Measurements from ENCODE around the gene SEPTIN6. TPM values are rescaled to one million over a fixed set of nuclear protein-coding genes. Genes with fewer than 3 reads are reported as not detected.
"Not testable (repeated sequence)": the region's sequence is repeated elsewhere in the genome, so short reads cannot be mapped to it uniquely, and the experiment has no call there.

Gene SEPTIN6
- total RNA-seq, 1 donor from 2014 or later = 22.8 TPM

DNA sequence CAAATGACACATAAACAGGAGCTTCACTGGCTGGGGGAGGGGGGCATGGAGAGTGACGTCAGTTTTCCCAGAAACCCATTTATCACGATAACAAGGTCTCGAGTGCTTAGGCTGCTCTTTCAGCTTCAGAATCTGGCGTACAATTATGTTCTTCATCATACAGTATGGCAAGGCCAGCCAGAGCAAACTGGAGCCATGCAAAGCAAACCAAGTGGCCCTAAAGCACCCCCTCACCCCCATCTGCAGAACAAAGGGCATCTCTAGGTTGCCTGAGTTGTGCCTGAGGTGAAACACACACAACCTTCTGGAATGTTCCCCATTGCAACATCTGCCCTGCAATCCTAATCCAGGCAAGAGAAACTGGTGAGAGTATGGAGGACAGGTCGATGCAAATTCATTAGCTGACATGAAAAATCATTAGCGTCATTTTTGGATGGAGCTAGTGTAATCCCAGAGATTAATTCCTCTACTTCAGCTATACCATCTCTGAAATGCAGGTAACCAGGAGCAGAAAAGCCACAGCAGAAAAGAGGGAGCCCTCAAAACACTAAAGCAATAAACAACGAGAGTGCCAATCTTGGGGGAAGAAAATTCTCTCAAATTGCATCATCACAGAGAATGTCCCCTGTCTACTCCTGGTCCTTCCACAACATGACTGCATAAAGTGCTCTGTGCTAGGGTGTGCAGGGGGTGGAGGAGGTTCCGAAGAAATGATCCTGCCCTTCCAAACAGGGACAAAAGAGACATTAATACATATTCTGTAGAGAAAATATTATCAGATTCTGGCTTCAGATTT, 1.8 kb downstream of the SEPTIN6 start:
- no peak for DNase-seq

DNA sequence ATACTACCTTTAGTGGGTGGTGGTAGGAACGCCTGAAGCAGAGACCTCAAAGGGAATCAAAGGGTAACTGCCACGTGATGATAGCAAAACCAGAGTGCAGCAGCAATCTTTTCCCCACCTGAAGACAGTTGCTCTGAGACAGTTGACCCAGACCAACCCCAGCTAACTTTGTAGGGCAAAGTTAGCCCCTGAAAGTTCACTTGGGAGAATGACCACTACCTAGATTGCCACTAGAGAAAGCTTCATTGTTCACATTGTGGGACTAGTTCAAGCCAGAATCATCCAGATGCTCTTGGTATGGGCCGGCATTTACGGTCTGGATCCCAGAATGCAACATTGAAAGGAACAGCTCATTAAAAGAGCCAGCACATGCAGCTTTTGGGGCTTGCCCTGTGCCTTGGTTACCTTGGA, 4.1 kb downstream of the SEPTIN6 start:
- DNase-seq = no peak

DNA sequence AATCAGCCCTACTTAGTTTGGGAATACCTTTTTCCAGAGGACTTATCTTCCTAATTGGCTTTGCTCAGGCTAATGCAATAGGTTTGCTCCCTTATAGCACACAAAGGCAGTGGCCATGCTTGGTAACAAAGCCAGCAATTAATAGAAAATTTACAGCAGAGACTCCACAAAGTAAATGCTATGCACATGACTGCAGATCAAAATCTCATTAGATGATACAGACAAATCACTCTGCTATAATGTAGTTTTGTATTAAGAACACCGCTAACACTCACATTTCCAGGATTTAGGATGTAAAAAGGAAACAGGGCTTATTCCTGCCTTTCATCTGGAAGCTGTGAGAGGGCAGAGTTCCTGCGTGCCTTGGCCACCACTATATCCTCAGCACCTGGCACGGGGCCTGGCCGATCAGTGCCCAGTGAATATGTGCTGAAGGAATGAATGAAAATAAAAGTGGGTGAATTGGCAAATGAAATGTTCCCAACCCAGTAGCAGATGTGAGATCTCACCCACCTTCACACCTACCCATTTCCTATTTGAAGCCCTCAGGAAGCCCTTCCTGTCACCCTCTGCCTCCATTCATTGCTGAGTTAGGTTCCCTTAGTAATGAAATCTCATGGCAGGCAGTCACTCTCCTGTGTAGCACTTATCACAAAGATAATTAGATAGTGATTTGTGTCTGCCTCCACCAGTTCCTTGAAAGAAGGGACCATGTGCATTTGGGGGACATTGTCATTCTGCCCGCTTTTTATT, 5.1 kb downstream of the SEPTIN6 start:
- DNase-seq = no peak

DNA sequence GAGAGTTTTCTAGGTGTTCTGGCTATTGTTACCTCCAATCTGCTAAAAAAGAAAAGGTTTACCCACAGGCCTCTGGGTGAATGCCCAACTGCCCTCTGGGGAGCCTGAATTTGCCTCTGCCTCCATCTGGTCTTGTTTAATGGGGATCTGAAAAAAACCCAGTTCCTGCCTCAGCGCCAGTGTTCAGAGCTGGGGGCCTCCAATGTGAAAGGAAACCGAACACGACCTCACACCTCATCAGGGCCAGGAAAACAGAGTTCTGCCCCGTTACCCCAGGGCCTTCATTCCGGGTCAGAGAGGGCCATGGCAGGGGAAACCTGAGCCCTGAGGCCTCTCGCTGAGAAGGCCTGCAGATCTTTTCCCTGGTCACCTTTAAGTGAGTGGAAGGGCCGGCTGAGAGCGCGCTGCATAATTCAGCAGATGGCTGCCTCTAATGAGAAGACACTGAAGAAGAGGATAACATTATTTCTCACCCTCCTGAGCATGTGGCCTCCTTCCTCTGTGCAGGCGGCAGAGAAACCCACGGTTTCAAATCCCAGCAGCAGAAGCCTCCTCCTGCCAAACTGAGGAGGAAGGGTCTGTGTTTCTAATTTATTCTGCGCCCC, 6.8 kb downstream of the SEPTIN6 start:
- DNase-seq = peak; percentile 21

GRCh38 chrX:119685225-119686066, 7.5 kb downstream of the SEPTIN6 start:
- peak; percentile 63 for DNase-seq

DNA sequence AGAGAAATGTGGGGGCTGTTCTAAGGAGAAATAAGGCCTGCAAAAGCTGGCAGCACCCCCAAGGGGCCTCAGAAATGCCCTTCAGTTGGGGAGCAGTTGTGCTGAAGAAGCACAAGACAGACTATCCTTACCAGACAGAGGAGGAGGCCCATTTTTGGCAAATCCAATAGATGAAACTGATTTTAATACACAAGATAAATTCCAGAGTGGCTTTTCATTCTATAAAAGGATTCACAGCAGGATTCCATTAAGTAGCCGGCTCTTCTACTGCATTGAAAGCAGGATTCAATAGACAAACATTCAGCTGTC, 8.1 kb downstream of the SEPTIN6 start:
- DNase-seq = no peak

GRCh38 chrX:119684312-119684711, 8.7 kb downstream of the SEPTIN6 start:
- not testable (repeated sequence) for DNase-seq

- DNase-seq = no peak
Measured at GRCh38 chrX:119682019-119682989, 10.7 kb downstream of the SEPTIN6 start.

DNA sequence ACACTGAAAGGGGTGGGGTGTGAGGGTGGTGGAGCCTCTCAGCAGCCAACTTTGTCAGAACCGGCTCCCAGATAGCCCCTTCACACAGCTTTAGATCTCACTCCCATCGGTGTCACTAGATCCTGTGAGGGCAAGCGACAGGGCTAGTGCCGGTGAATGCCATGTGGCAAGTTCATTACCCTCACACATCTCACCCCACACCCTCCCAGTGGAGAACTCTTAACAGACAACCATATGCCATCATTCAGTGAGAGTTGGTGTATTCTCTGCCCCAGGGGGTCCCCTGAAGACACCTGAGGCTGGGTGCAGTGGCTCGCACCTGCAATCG, 15.3 kb downstream of the SEPTIN6 start:
- DNase-seq = no peak

DNA sequence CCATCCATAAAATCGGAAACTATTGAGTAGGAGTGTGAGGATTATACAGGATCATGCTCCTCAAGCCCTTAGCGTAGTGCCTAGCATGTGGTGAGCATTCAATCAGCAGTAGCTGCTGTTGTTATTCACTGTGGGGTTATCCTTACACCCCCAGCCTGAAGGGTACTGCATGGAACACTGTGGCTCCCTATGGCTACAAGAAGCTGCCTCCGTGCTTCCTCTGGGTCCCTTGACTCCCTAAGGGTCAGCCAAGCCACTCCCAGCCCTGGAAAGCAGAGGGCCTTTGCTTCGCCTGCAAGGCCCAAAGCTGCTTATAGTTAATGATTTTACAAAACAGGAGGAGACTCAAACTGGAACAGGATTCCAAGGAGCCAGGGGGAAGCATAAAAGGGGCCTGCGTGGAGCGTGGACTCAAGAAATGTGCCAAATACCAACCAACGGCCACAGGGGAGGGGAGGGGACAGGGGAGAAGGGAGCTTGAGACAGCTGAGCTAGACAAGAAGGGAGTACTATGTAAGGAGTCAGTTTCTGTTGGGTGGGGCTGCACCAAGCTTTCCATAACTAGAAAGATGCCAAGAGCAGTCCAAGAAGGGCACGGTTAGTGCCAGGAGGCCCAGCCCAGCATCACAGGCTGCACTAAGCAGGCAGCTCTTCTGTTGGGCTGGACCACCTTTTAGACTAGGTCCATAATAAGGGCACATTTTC, 15.9 kb downstream of the SEPTIN6 start:
- DNase-seq = no peak

GRCh38 chrX:119673336-119673735, 19.6 kb downstream of the SEPTIN6 start:
- no peak for DNase-seq

DNA sequence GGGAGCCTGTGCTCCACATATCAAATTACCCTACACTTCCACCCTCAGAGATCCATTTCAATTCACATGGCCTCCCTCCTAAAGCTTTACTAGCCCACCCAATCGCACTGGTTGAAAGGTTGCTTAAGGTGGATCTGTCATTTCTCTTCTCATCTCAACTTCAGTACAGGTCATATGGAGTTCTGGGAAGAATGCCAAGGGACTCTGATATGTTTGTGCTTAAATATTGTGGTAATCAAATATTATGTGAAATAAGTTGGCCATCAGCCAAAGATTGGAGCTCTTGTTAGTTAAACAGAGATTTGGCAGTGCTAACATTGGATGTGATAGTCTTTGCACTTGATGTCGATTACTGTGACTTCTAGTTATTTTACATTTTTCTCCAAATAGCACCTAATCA, 20.5 kb downstream of the SEPTIN6 start:
- DNase-seq = peak; percentile 51

- DNase-seq = peak; percentile 77
Measured at GRCh38 chrX:119669424-119670037, 23.4 kb downstream of the SEPTIN6 start.

DNA sequence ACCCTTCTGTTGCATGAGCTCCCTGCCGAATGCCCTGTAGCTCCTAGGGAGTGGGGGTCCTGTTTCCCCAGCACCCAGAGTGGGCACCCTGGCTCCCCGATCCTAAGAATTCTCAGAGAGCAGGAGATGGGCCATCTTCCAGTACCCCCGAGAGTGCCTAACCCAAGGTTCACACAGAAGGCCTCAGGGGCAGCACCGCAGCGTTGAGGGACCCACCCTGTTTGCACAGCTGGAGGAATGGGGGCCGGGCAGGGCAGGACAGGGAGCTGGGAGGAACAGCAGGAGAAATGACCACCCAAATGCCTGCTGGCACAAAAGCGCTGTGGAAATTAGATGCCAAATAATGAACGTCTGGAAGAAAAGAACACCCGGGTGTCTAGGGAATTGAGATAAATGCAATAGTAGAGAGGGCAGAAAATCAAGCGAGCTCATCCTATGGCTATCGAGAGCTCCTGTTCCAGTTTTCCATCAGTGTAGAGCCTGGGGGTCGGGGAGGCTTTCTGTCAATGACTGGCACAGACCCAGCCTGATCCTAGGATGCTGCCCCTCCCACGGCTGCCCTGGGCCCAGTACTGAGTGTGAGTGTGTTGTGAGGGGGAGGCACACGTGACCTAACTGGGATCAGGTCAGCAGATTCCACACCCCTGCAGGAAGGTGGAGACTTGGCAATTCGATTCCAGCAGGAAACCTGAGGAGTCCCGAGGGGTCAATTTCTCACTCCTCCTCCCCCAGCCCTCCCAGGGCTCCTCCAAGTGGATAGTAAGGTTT, 25.7 kb downstream of the SEPTIN6 start:
- DNase-seq = no peak

GRCh38 chrX:119664877-119665276, 28.1 kb downstream of the SEPTIN6 start:
- DNase-seq = not testable (repeated sequence)

DNA sequence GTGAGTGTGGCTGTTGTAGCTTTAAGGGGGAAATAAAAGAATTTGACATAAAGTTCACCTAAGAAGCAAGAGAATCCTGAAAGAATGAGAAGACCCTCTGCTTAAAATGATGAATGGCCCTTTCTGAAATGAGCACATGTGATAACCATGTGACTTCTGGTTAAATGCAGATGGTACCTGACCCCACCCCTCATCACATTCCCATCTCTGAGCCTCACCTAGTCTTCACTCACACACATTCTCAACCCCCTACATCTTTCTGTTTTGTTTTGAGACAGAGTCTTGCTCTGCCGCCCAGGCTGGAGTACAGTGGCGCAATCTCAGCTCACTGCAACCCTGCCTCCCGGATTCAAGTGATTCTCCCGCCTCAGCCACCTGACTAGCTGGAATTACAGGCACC, 31.5 kb downstream of the SEPTIN6 start:
- DNase-seq = no peak

DNA sequence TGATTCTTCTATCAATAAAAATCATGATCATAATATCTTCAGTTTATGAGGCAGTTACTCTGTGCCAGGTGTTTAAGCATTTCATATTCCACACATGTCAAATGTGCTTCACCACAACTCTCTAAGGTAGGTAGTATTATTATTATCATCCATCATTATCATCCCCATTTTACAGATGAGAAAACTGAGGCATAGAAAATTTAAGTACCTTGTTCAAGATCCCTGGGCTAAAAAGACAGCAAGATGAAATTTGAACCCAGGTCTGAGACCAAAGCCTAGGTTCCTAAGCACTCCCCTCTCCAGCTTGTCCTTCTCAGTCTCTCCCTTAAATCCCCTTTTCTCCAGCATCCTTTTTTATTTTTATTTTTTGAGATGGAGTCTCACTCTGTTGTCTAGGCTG, 33.4 kb downstream of the SEPTIN6 start:
- no peak for DNase-seq

DNA sequence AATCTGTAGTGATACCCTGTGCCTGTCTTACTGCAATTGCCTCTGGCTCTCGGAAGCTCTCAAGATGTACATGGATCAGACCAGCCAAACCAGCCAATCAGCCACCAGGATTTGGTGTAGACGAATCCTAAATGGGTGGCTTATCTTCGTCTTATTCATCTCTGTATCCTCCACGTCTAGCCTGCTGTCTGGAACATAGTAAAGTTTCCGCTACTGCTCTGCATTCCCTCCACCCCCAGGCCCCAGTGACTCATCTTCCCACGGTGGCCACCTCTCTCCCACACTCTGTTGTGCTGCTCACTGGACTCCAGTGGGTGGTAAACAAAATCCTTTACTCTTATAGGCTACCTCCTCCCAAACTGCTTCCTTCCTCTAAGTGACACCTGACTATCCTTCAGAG, 37.8 kb downstream of the SEPTIN6 start:
- peak; percentile 65 for DNase-seq

DNA sequence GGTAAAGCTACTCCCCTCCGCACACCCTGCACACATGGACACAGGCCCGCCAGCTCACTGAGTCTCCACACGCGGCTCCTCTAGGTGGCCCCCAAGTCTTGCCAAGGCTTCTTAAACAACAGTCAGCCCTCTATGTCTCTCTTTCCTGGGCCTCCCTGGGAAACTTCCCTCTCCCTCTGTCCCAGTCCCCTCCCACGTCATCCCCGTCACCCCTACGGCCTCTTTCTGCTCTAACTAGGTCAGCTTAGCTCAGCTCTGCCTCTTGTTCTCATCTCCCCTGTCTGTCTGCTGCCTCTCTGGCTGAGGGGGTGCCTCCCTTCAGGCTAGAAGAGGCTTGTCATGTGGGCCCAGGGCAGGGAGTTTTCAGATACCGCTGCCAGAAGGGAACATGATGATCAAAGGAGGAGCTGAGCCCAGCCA, 38.8 kb downstream of the SEPTIN6 start:
- DNase-seq = no peak

GRCh38 chrX:119648421-119648775, 44.6 kb downstream of the SEPTIN6 start:
- no peak for DNase-seq
